KG1 (cell line): Measurements from ENCODE around the gene GALNT4.
A peak's percentile ranks its signal among the peaks of the same experiment; 100 is the strongest.

ENCODE experiments used
- DNase-seq: peaks from one replicate; lab custom pipeline; 2025; lab: John Stamatoyannopoulos, UW

Gene GALNT4

GRCh38 chr12:89524541-89525304 is at the start of gene GALNT4:
Gene GALNT4, minus strand, starts transcription at chr12:89524796. Its CDS starts 247 bp downstream, at chr12:89524549.
- peak; percentile 73 for DNase-seq

DNA sequence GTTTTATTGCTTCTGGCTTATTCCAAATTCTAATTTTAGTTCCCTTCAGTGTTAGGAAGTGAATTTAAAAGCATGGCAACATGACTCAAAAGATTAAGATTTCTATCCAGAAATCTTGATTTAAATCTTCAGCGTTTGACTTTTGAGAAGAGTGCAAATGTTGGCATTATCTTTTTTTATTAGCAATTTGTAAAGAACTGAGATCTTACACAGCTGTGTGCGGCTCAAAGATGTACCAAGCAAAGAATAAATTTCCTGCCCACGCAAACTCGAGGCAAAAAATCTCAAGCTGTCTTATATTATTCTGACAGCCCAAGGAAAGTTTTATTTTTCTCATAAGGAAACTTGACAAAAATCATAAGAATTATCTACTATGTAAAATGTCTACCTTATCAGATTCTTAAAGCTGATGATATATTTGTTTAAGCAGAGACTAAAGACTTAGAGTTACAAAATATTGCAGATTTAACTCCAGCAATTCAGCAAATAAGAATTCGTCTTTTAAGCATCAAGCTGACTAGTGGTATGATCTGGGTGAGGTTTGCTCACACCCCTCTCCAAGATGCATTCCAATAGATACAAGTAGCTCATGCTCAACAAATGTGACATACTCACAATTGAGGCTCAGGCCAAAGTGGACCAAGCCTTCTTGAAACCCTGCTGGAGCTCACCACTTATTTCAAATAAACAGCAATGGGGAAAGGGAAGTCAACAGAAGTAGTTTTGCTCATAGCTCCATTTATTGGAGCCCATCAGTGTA is 48.6 kb upstream of the GALNT4 start:
- DNase-seq: no peak

GRCh38 chr12:89571491-89572195 is 47.0 kb upstream of the GALNT4 start:
- DNase-seq: no peak

DNA sequence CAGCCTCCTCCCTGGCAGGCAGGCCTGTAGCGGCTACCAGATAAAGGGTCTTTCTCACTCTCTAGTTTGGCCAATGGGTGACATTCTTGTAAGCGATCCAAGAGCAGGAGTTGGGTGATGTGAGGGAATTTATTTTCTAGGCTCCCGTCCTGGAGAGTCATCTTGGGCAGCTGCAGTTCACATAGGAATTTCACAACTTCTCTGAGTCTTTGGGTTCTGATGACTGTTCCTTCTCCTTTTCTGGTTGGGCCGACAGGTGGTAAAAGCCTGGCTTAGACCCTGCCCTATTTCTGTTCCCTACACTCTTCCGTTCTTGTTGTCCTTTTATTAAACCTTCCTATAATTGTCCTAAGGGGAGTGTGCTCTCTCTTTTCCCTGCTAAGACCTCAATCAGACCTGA is 43.9 kb upstream of the GALNT4 start:
- DNase-seq: no peak

- DNase-seq: no peak
These were observed 43.2 kb upstream of the GALNT4 start for GRCh38 chr12:89567691-89568239.

DNA sequence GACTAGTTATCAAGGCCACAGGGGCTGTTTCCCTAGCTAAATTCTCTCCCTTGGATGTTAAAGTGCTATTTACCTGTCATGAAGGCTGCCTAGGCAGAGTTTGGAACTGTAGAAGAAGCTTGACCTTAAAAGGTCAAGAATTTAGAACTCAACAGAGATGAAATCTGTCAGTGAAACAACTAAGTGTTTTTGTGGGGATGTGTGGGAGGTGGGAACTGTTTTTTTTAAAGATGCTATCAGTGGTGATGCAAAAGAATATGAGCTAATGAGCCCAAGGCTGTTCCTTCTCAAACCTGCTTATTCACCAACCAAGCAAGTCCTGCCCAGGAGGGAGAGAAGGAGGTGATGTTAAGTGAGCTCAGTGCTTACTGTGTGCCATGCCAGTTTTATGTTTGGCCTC is 42.0 kb upstream of the GALNT4 start:
- DNase-seq: no peak

DNA sequence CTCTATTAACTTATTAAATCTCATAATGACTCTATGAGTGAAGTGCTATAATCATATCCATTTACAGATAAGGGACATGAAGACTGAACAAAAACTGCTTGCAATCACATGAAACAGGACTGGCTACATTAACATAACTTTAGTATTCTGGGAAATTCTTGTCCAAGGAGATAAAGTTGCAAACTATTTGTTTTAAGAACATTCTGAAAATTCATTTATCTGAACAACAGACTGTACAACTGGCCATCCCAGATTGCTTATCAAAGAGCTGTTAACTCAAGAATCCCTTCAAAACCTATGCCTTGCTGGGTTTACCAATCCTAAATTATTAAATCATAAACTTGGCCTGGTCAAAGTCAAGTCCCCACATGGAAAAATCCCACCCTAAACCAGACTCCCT is 40.4 kb upstream of the GALNT4 start:
- no peak for DNase-seq

DNA sequence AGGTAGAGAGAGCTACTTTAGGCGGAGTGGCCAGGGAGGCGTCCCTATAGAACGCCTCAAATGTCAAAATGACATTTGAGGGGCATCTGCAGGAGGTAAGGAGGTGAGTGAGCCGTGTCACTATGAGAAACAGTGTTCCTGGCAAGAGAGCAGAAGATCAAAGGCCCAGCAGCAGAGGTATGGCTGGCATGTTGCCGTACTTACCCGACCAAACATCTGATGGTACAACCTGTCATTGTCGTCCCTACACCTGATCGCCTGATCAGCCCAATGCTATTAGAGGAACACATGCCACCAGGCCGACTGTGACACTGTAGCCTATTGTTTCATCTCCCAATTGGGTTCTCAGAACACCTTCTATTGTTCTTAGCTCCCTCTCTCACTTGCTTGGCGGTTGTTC is 35.2 kb upstream of the GALNT4 start:
- no peak for DNase-seq

GRCh38 chr12:89556976-89557375 is 32.4 kb upstream of the GALNT4 start:
- no peak for DNase-seq

GRCh38 chr12:89552376-89552775 is 27.8 kb upstream of the GALNT4 start:
- no peak for DNase-seq

DNA sequence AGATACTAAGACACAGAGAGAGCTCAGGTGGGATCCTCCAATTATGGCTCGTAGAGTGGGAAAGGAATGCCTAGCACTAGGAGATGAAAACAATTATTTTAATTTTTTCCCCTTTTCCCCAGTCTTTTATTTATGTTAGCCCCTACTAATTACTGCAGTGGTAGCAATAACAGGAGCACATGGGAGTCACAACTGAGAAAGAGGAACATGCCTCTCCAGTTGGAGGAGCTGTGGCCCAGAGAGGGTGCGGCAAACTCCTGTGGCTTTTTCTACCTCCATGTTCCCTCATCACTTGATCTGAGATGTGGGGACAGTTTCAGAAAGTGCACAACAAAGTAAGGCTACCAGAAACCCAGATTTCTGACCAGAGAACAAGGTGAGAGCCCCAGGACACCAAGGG is 27.2 kb upstream of the GALNT4 start:
- DNase-seq: no peak

GRCh38 chr12:89547101-89547500 is 22.5 kb upstream of the GALNT4 start:
- no peak for DNase-seq

DNA sequence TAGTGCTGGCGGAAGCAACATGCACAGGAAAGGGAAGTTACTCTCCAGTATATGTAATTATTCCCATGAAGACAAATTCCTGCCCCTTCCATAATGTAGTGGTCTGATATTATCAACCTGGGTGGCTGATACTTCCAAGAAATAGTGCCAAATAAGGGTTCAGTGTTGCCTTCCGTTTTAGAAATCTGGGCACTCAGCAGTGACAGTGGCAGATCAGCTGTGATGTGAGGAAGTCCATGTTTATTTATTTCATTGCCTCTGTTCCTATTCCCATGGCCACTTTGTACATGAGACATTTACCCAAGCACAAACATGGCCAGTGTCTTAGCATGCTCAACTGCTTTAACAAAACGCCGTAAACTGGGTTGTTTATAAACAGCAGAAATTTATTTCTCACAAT is 21.6 kb upstream of the GALNT4 start:
- no peak for DNase-seq

GRCh38 chr12:89544681-89545184 is 20.1 kb upstream of the GALNT4 start:
- DNase-seq: no peak

GRCh38 chr12:89544022-89544421 is 19.4 kb upstream of the GALNT4 start:
- DNase-seq: no peak

GRCh38 chr12:89542912-89543592 is 18.5 kb upstream of the GALNT4 start:
- peak; percentile 64 for DNase-seq

DNA sequence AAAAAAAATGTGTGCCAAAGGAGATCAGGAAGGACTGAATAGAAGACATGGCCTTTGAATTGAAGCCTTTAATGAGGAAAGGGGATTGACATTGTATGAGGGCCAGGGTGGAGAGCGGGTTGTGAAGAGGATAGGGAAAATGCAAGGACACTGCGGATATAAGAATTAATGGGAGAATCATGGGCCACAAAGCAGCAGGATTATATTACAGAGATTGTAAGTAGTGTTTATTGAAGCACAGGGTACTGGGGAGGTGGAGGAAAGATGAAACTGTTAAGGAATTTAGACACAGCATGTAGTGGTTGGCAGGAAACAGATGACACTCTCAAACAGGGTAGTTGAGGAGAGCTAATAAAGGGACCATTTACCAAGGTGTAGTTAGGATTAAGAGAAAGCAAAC is 17.6 kb upstream of the GALNT4 start:
- DNase-seq: no peak

- no peak for DNase-seq
These were observed 16.0 kb upstream of the GALNT4 start for GRCh38 chr12:89540586-89540985.

- DNase-seq: no peak
These were observed 15.0 kb upstream of the GALNT4 start for GRCh38 chr12:89539426-89540223.

DNA sequence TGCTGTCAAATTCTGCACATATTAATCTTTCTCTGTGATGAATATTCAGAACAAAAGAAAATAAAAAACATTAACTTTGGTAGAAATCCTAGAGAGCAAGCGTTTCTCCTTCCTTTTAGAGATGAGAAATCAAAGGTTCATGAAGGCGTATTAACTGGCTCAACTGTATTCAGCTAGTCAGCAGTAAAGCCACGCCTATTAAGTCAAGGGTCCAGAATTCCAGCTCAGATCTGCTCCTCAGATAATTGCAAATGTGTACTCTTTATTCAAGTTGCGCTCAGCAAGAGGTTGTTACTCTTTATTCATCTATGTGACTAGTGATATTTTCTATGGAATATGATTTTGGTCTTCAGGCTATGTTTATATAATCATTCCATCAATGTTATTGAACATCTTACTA is 14.3 kb upstream of the GALNT4 start:
- DNase-seq: no peak

DNA sequence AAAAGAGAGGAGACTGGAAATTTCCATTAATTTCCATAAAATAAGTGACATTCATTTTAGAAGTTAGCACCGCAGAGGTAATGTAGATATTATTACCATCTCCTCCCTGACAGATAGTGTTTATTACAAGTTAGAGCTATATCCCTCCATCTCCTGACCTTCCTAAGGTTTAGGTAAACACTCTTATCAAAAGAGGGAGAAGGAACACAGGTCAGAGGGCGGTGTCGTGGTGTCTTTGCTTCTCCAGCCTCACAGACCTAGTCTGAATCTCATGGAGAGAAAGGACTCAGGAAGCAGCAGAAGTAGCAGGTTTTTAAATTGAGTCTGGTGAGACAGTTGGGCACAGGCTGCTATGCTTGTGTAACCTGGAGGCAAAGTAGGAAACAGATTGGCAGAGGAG is 12.8 kb upstream of the GALNT4 start:
- no peak for DNase-seq
